IPS-20b (cell line): Measurements from ENCODE around the gene COA5.

Experiments
- H3K27ac ChIP-seq: one replicate; pipeline ENCODE4 v1.5.1; 2013; ENCODE audit warnings: low read length
- H3K27me3 ChIP-seq: 2 replicates; pipeline ENCODE4 v1.6.1; 2013; ENCODE audit warnings: mild to moderate bottlenecking, low read length, inconsistent platforms; ENCODE audit not compliant: insufficient read depth
- H3K36me3 ChIP-seq: 2 replicates; pipeline ENCODE4 v1.6.1; 2013; ENCODE audit warnings: low read depth, mild to moderate bottlenecking, inconsistent platforms, low read length, moderate library complexity; ENCODE audit not compliant: insufficient read depth
- H3K4me1 ChIP-seq: 2 replicates; pipeline ENCODE4 v1.6.1; 2013; ENCODE audit warnings: mild to moderate bottlenecking, control low read depth, inconsistent platforms, low read length, moderate library complexity; ENCODE audit not compliant: insufficient read depth
- H3K4me3 ChIP-seq: 2 replicates; pipeline ENCODE4 v1.5.1; 2013; ENCODE audit warnings: mild to moderate bottlenecking, low read length, inconsistent platforms
- H3K9ac ChIP-seq: 2 replicates; pipeline ENCODE4 v1.6.1; 2013; ENCODE audit warnings: low read depth, mild to moderate bottlenecking, inconsistent platforms, low read length, moderate library complexity
- H3K9me3 ChIP-seq: 2 replicates; pipeline ENCODE4 v1.6.1; 2013; ENCODE audit warnings: mild to moderate bottlenecking, low read depth, low read length, inconsistent platforms; ENCODE audit not compliant: insufficient read depth

COA5 gene

DNA sequence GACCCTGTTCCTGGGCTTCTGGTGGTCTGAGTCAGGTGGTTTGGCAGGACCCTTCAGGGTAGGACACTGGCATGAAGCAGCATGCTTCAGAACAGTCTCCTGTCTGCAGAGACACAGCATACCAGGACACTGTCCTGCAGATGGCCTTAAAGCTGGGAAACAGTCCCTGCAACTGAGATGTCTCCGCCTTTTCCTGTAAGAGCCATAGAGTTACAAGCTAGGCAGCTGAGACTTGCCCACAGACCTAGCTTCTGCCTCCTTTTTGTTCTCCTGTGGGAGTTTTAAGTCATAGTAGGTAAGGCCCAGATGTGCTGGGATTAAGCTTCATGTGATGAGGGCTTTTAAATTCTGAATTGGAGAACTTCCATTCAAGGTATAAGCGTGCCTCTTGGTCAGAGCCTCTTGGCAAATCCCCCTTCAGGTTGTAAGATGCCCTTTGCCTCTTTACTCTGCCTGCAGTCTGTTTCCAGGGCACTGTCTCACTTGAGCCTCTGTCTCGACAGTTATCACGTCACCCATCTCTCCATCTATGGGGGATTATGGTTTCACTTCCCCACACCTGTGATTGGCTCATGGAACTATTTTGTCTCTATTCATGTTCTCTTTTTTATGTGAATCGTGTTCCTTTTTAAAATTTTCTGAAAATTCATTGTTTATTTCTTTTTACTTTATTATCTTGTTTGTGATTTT is 51.8 kb downstream of the COA5 start:
- Histone ChIP-seq H3K27ac (no peak overlapping the region), H3K4me3 (no peak overlapping the region), H3K4me1 (no peaks in the 10 kb centered on the region), H3K9ac (no peak overlapping the region), H3K9me3 (no peaks in the 10 kb centered on the region), H3K36me3 (peaks cover 96% of the 10 kb centered on the region), H3K27me3 (no peaks in the 10 kb centered on the region)

DNA sequence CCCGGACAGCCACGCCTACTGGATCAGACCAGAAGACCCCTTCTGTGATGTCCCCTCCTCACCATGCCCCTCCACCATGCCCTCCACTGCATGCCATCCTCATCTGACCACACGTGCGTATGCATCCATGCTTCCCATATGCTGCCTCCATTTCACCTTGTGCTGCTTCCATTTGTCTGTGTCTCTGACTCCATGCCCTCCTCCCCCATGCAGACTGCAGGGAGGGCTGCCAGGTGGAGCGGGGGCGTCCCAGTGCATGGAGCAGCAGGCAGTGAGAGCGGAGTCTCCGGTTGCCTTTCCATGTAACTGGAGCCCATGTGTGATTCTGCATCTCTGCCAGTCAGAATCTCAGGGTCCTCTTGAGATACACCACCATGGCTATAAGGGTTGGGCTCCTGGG is 52.6 kb downstream of the COA5 start:
- no peaks in the 10 kb centered on the region for H3K27me3 ChIP-seq
- H3K36me3 ChIP-seq, result peaks cover 96% of the 10 kb centered on the region
- H3K9ac ChIP-seq, result no peak overlapping the region
- H3K4me1 ChIP-seq, result no peaks in the 10 kb centered on the region
- no peaks in the 10 kb centered on the region for H3K9me3 ChIP-seq
- H3K4me3 ChIP-seq, result no peak overlapping the region
- no peak overlapping the region for H3K27ac ChIP-seq

DNA sequence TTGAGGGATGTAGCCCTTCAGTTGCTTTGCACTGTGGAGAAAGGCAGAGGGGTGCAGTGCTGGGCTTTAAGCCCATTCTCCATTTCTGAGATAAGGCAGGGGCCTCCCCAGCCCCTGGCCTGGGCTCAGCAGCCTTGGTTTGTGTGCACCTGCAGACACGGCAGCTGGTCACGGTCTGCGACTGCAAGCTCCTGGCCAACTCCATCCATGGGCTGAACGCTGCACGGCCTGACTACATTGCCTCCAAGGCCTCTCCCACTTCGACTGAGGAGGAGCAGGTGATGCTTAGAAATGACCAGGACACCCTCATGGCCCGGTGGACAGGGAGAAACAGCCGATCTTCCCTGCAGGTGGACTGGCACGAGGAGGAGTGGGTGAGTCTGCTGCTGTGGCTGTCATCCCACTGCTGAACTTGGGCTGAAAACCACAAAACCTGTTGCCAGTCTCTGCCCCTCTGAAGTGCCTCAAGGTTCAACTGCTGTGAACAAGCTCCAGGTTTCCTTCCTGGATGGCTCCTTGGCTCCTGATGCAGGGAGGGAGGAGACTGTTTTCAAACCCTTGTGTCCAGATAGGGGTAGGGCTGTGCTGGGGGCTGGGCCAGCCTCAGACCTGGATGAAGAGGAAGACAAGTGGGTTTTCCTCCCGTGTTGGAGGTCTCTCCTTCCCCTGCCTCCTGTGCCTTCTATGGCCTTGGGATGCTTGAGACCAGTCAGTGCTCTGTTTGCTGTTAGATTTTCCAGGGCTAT is 54.0 kb downstream of the COA5 start:
- Histone ChIP-seq H3K27me3 (no peaks in the 10 kb centered on the region), H3K27ac (no peak overlapping the region), H3K9ac (no peak overlapping the region), H3K9me3 (no peaks in the 10 kb centered on the region), H3K36me3 (peaks cover 93% of the 10 kb centered on the region), H3K4me1 (no peaks in the 10 kb centered on the region), H3K4me3 (no peak overlapping the region)

DNA sequence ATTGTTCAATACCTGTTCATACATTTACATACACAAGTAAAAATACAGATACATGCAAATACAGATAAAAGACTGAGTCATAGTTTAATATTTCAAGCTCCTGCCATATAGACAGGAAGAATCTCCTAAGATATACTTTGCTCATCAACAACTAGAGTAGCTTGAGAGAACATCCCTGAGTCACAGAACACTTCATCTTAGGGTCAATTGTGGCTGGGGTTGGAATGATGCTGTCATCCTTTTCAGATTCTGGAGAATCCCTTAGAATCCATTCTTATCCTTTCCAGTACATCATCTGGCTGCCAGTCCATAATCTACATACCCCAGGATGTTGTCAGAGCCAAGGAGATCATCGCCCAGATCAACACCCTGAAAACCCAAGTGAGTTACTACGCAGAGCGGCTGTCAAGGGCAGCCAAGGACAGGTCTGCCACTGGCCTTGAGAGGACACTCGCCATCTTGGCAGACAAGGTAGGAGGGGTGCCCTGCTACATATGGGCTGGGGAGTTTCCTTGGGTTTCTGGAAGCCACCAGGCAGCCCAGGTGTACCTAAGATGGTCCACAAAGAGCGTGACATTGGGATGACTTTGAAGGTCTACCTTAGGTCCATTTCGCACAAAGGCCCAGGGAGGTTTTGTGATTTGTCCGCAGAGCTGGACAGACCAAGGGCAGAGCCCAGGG is 55.7 kb downstream of the COA5 start:
- Histone ChIP-seq H3K4me3 (no peak overlapping the region), H3K27me3 (no peaks in the 10 kb centered on the region), H3K4me1 (no peaks in the 10 kb centered on the region), H3K36me3 (peaks cover 80% of the 10 kb centered on the region), H3K9ac (no peak overlapping the region), H3K27ac (no peak overlapping the region), H3K9me3 (no peaks in the 10 kb centered on the region)

DNA sequence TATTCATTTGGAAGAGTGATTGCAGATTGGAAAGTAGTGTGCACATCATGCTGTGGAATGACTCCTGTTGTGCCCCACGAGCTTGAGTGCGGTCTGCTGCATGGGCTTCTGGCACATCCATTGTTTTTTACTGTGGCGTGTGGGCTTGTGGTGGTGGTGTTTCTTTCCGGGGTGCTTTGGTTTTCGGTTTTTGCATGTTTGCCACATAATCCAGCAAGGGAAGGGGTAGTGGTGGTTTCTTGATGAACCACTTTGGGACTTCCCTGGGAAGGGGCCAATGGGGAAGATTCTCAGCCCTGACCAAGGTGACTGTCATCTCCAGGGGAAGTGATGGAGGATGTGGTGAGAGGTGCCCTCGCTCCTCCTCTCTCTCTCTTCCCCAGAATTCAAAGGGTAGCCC is 57.0 kb downstream of the COA5 start:
- H3K27ac ChIP-seq, result no peak overlapping the region
- no peak overlapping the region for H3K9ac ChIP-seq
- H3K4me1 ChIP-seq, result no peaks in the 10 kb centered on the region
- no peak overlapping the region for H3K4me3 ChIP-seq
- H3K27me3 ChIP-seq, result no peaks in the 10 kb centered on the region
- H3K9me3 ChIP-seq, result no peaks in the 10 kb centered on the region
- H3K36me3 ChIP-seq, result peaks cover 81% of the 10 kb centered on the region

DNA sequence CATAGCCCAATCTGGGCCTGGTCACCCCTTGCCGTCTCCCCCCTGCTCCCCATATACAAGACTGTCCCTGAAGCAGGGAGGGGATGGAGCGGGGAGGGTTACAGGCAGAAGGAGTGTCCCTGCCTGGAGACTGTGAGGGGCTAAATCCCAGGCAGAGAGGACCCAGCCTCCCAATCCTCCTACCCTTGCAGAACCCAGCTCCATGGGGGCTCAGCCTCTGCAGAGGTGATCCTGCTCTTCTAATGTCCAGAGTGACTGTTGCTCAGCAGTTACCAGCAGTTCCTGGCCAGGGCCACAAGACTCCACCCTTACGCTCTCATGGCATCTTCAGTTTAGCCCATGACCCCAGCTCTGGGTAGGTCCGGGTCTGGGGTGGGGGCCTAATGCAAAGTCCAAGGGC is 58.1 kb downstream of the COA5 start:
- Histone ChIP-seq H3K9me3 (no peaks in the 10 kb centered on the region), H3K4me1 (no peaks in the 10 kb centered on the region), H3K9ac (no peak overlapping the region)

More for the DNA sequence above, 58.1 kb downstream of the COA5 start:
- no peak overlapping the region for H3K27ac ChIP-seq
- no peaks in the 10 kb centered on the region for H3K27me3 ChIP-seq
- H3K4me3 ChIP-seq, result no peak overlapping the region
- peaks cover 81% of the 10 kb centered on the region for H3K36me3 ChIP-seq
